WTC11 (cell line): ENCODE measurements around the gene SMAD9. TPM values are rescaled to one million over a fixed set of nuclear protein-coding genes. Genes with fewer than 3 reads are reported as not detected.

Source experiments
- ATAC-seq: fragments of 200-7000 bp; cut with Tn5 transposase; 2 replicates; pipeline ENCODE4 v1.10.0; 2021; ENCODE audit warnings: mild to moderate bottlenecking, moderate library complexity
- CTCF ChIA-PET: fragments of 300-600 bp; sonication (Branson Sonifier 250); formaldehyde crosslinking; loops from one replicate; lab custom pipeline; 2021; ENCODE audit warnings: antibody characterized with exemption; lab: Charles Lee
- POLR2A ChIA-PET: fragments of 350-600 bp; sonication (Branson Sonifier 250); formaldehyde crosslinking; loops from one replicate; lab custom pipeline; 2021; ENCODE audit warnings: antibody characterized with exemption; lab: Charles Lee
- DNase-seq: peaks from one replicate; pipeline ENCODE4 v3.0.0; 2021; ENCODE audit warnings: low spot score
- H3K27ac Mint-ChIP-seq: 2 replicates; pipeline ENCODE4 v1.8.0; 2021; ENCODE audit warnings: mixed read lengths
- H3K27me3 Mint-ChIP-seq: 2 replicates; pipeline ENCODE4 v1.8.0; 2021; ENCODE audit warnings: low read depth, mild to moderate bottlenecking, moderate library complexity, mixed read lengths
- H3K36me3 Mint-ChIP-seq: 2 replicates; pipeline ENCODE4 v1.8.0; 2021; ENCODE audit warnings: mixed read lengths
- H3K4me1 Mint-ChIP-seq: 2 replicates; pipeline ENCODE4 v1.8.0; 2022; ENCODE audit warnings: mixed read lengths
- H3K4me3 Mint-ChIP-seq: 2 replicates; pipeline ENCODE4 v1.8.0; 2021; ENCODE audit warnings: mild to moderate bottlenecking, moderate library complexity, mixed read lengths
- H3K9me3 Mint-ChIP-seq: 2 replicates; pipeline ENCODE4 v1.8.0; 2021; ENCODE audit warnings: mixed read lengths
- ATF1 ChIP-seq: sonication (generic); formaldehyde crosslinking; IDR thresholded peaks from 2 replicates; pipeline ENCODE4 v1.8.1; 2023; ENCODE audit warnings: mild to moderate bottlenecking, moderate library complexity, missing genetic modification reagents
- ERG ChIP-seq: fragments of 250-450 bp; sonication (Bioruptor Pico); IDR thresholded peaks from 2 replicates; pipeline ENCODE4 v1.8.0; 2021; ENCODE audit warnings: mild to moderate bottlenecking
- MLX ChIP-seq: sonication (generic); formaldehyde crosslinking; IDR thresholded peaks from 2 replicates; pipeline ENCODE4 v1.8.1; 2023; ENCODE audit warnings: mild to moderate bottlenecking, missing genetic modification reagents, moderate library complexity
- MYBL2 ChIP-seq: sonication (generic); formaldehyde crosslinking; IDR thresholded peaks from 2 replicates; pipeline ENCODE4 v1.8.1; 2023; ENCODE audit warnings: mild to moderate bottlenecking, moderate library complexity, missing genetic modification reagents
- NFATC4 ChIP-seq: fragments of 250-450 bp; sonication (Bioruptor Pico); IDR thresholded peaks from 2 replicates; pipeline ENCODE4 v1.9.0; 2021; ENCODE audit warnings: mild to moderate bottlenecking
- NR1H2 ChIP-seq: sonication (generic); formaldehyde crosslinking; IDR thresholded peaks from 2 replicates; pipeline ENCODE4 v1.9.0; 2021; ENCODE audit warnings: mild to moderate bottlenecking, moderate library complexity, missing genetic modification reagents
- RELA ChIP-seq: sonication (generic); formaldehyde crosslinking; IDR thresholded peaks from 2 replicates; pipeline ENCODE4 v1.8.1; 2022; ENCODE audit warnings: missing genetic modification reagents, mild to moderate bottlenecking, borderline replicate concordance
- RORB ChIP-seq: fragments of 250-450 bp; sonication (Bioruptor Pico); IDR thresholded peaks from 2 replicates; pipeline ENCODE4 v1.9.0; 2021; ENCODE audit warnings: mild to moderate bottlenecking
- SP1 ChIP-seq: sonication (generic); formaldehyde crosslinking; conservative IDR thresholded peaks from 2 replicates; pipeline ENCODE4 v1.8.1; 2022; ENCODE audit warnings: missing genetic modification reagents
- STAT6 ChIP-seq: sonication (generic); formaldehyde crosslinking; conservative IDR thresholded peaks from 2 replicates; pipeline ENCODE4 v1.8.1; 2023; ENCODE audit warnings: mild to moderate bottlenecking, low read depth, missing genetic modification reagents, moderate library complexity
- TCF7 ChIP-seq: sonication (generic); formaldehyde crosslinking; IDR thresholded peaks from 2 replicates; pipeline ENCODE4 v1.8.0; 2022; ENCODE audit warnings: mild to moderate bottlenecking, low read depth, missing genetic modification reagents, moderate library complexity
- TEAD4 ChIP-seq: sonication (generic); formaldehyde crosslinking; IDR thresholded peaks from 2 replicates; pipeline ENCODE4 v1.8.0; 2022; ENCODE audit warnings: mild to moderate bottlenecking, missing genetic modification reagents
- USF1 ChIP-seq: sonication (generic); formaldehyde crosslinking; IDR thresholded peaks from 2 replicates; pipeline ENCODE4 v1.8.0; 2022; ENCODE audit warnings: mild to moderate bottlenecking, missing genetic modification reagents
- ZNF317 ChIP-seq: sonication (generic); formaldehyde crosslinking; IDR thresholded peaks from 2 replicates; pipeline ENCODE4 v1.8.1; 2023; ENCODE audit warnings: low read depth, mild to moderate bottlenecking, moderate library complexity, missing genetic modification reagents, borderline replicate concordance
- ZNF416 ChIP-seq: fragments of 250-450 bp; sonication (Bioruptor Pico); IDR thresholded peaks from 2 replicates; pipeline ENCODE4 v1.9.0; 2021; ENCODE audit warnings: mild to moderate bottlenecking, inconsistent platforms
- ZNF425 ChIP-seq: fragments of 250-450 bp; sonication (Bioruptor Pico); conservative IDR thresholded peaks from 2 replicates; pipeline ENCODE4 v1.9.0; 2021; ENCODE audit warnings: mild to moderate bottlenecking
- ZSCAN18 ChIP-seq: fragments of 250-450 bp; sonication (Bioruptor Pico); IDR thresholded peaks from 2 replicates; pipeline ENCODE4 v2.1.2; 2022; ENCODE audit warnings: mild to moderate bottlenecking, moderate library complexity
- total RNA-seq: library from RNA; stranded (reverse); gene quantifications from 3 replicates; pipeline ENCODE4 v1.2.3, GENCODE V29; 2021

Gene SMAD9
- total RNA-seq, 1 experiment from 2014 or later: 1.2 TPM

- Mint-ChIP-seq H3K9me3 (peaks cover 4% of the 10 kb centered on the region; the same call in 1 of the 2 replicates), H3K4me3 (no peak overlapping the region), H3K27ac (no peak overlapping the region), H3K4me1 (no peaks in the 10 kb centered on the region), H3K27me3 (no peaks in the 10 kb centered on the region), H3K36me3 (no peaks in the 10 kb centered on the region)
- DNase-seq: no peak
- ChIA-PET CTCF (interaction anchor here (1.0 kb wide), 1 partner anchor 48 kb away, joined by 3 read pairs; no protein-coding TSS in a partner anchor), POLR2A (no interaction called here)
- ATAC-seq: no peak
- TF ChIP-seq TCF7 (no peak), SP1 (CRISPR knock-in tag) (no peak), ZNF416 (no peak), ZSCAN18 (CRISPR knock-in tag) (no peak), NFATC4 (CRISPR knock-in tag) (no peak), ERG (CRISPR knock-in tag) (no peak), RELA (CRISPR knock-in tag) (no peak), RORB (no peak), STAT6 (CRISPR knock-in tag) (no peak), ZNF425 (CRISPR knock-in tag) (no peak), USF1 (CRISPR knock-in tag) (no peak), ZNF317 (no peak), MYBL2 (no peak), TEAD4 (CRISPR knock-in tag) (no peak), ATF1 (CRISPR knock-in tag) (no peak)
Measured at GRCh38 chr13:36897054-36897616, 22.9 kb downstream of the SMAD9 start.

GRCh38 chr13:36891752-36892151 lies 28.3 kb downstream of the SMAD9 start:
- H3K27ac Mint-ChIP-seq: no peak overlapping the region
- TF ChIP-seq NFATC4 (CRISPR knock-in tag): no peak
- TF ChIP-seq ZNF416: no peak
- TF ChIP-seq MLX: no peak
- no peak for TF ChIP-seq NR1H2 (CRISPR knock-in tag)
- no peak for TF ChIP-seq RELA (CRISPR knock-in tag)
- TF ChIP-seq, all 79 proteins: peak for 0
- no peak for DNase-seq
- Mint-ChIP-seq H3K4me1 (peaks cover 22% of the 10 kb centered on the region), H3K9me3 (no peaks in the 10 kb centered on the region), H3K27me3 (no peaks in the 10 kb centered on the region), H3K4me3 (no peak overlapping the region), H3K36me3 (no peaks in the 10 kb centered on the region)
- ChIA-PET CTCF (interaction anchor here (1.4 kb wide), 1 partner anchor 90 kb away, joined by 3 read pairs; no protein-coding TSS in a partner anchor), POLR2A (no interaction called here)
- no peak for ATAC-seq
